ENCODE results near the gene SLC5A11. TPM values are rescaled to one million over a fixed set of nuclear protein-coding genes. Genes with fewer than 3 reads are reported as not detected.

SLC5A11 gene
- total RNA-seq, 1 experiment from 2014 or later: 5.7 TPM

DNA sequence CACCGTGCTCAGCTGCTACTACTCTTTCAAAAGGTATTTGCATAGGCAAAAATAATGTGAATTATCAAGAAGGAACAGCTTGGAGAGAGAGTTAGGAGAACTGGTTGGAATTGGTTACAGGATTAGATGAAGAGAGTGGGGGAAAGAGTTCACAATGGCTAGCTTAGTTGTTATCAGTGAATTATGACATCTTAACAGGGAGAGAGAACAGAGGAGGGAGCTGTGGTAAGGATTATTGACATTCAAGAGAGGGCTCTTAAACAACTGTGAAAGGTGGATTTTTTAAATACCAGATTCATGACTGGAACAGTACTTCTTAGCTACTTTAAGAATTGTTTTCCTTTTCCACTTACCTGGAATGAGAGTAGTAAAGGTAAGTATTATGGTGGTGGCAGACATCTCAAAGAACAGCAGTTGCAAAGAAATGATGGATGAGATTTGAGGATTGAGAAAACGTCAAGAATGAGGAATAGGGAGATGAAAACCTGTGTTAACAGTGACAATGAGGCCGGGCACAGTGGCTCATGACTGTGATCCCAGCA lies 43.9 kb upstream of the SLC5A11 start:
- no peak overlapping the region for H3K4me2 ChIP-seq
- no peak for TF ChIP-seq EZH2 (IDR thresholded peaks at IDR 0.05; ENCODE audit: low read depth)
- TF ChIP-seq, protein P1, sequence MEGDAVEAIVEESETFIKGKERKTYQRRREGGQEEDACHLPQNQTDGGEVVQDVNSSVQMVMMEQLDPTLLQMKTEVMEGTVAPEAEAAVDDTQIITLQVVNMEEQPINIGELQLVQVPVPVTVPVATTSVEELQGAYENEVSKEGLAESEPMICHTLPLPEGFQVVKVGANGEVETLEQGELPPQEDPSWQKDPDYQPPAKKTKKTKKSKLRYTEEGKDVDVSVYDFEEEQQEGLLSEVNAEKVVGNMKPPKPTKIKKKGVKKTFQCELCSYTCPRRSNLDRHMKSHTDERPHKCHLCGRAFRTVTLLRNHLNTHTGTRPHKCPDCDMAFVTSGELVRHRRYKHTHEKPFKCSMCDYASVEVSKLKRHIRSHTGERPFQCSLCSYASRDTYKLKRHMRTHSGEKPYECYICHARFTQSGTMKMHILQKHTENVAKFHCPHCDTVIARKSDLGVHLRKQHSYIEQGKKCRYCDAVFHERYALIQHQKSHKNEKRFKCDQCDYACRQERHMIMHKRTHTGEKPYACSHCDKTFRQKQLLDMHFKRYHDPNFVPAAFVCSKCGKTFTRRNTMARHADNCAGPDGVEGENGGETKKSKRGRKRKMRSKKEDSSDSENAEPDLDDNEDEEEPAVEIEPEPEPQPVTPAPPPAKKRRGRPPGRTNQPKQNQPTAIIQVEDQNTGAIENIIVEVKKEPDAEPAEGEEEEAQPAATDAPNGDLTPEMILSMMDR (conservative IDR thresholded peaks at IDR 0.05): no peak

DNA sequence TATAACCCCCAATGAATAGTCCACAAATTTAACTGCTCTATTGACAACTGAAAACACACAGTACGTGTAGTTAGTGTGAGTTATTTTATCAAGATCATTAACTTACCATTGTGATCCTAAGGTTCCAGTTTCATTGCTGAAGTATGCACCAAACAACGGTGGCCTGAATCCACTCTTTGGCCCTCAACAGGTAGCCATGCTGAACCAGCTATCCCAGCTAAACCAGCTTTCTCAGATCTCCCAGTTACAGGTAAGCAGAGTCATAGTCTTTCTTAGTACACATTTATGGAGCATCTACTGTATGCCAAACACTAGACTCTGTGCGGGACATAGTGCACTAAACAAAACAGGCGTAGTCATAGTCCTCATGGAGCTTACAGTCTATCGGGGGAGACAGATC lies 40.3 kb upstream of the SLC5A11 start:
- Histone ChIP-seq H3K36me3 (ENCODE audit: low read depth) (peaks cover 72% of the 10 kb centered on the region), H3K4me3 (no peak overlapping the region), H3K27me3 (ENCODE audit: insufficient read depth, low read depth) (no peaks in the 10 kb centered on the region), H3K27ac (no peak overlapping the region), H3K4me2 (no peak overlapping the region), H2AFZ (no peak overlapping the region), H4K20me1 (ENCODE audit: insufficient read depth) (no peaks in the 10 kb centered on the region; the same call in none of the 2 replicates), H3K4me1 (replicated peaks; ENCODE audit: insufficient read depth) (no peaks in the 10 kb centered on the region), H3K9me3 (ENCODE audit: insufficient read depth, low read depth) (no peaks in the 10 kb centered on the region), H3K79me2 (ENCODE audit: low read depth) (no peaks in the 10 kb centered on the region), H3F3A (ENCODE audit: insufficient read depth, low read depth) (peaks cover 19% of the 10 kb centered on the region; the same call in 1 of the 2 replicates), H3K9me2 (ENCODE audit: insufficient read depth) (no peaks in the 10 kb centered on the region)
- no peak for TF ChIP-seq EZH2 (IDR thresholded peaks at IDR 0.05; ENCODE audit: low read depth)
- TF ChIP-seq, protein P1 (conservative IDR thresholded peaks at IDR 0.05): no peak
- BruUV-seq (replicated peaks): no TSS peak
- DNase-seq: no peak
- CTCF ChIA-PET: no interaction called here
- intact Hi-C loops (cut with micrococcal nuclease; ENCODE audit: unreplicated experiment): no loop called here
- POLR2A ChIA-PET (ENCODE audit: unreplicated experiment): no interaction called here

More for the DNA sequence above, 43.9 kb upstream of the SLC5A11 start:
- Histone ChIP-seq H4K20me1 (ENCODE audit: insufficient read depth) (no peaks in the 10 kb centered on the region; the same call in none of the 2 replicates), H3K9me3 (ENCODE audit: insufficient read depth, low read depth) (no peaks in the 10 kb centered on the region), H3K27ac (no peak overlapping the region), H3K4me3 (no peak overlapping the region), H3K36me3 (ENCODE audit: low read depth) (peaks cover 71% of the 10 kb centered on the region), H3K79me2 (ENCODE audit: low read depth) (no peaks in the 10 kb centered on the region), H3K4me1 (replicated peaks; ENCODE audit: insufficient read depth) (no peaks in the 10 kb centered on the region), H3K27me3 (ENCODE audit: insufficient read depth, low read depth) (no peaks in the 10 kb centered on the region), H3K9me2 (ENCODE audit: insufficient read depth) (no peaks in the 10 kb centered on the region), H3F3A (ENCODE audit: insufficient read depth, low read depth) (peaks cover 36% of the 10 kb centered on the region; the same call in 1 of the 2 replicates), H2AFZ (no peak overlapping the region)
- ChIA-PET CTCF (no interaction called here), POLR2A (ENCODE audit: unreplicated experiment) (no interaction called here)
- intact Hi-C loops (cut with micrococcal nuclease; ENCODE audit: unreplicated experiment): loop anchor here (5.0 kb wide), 1 partner anchor 235 kb away; no protein-coding TSS in a partner anchor
- no TSS peak for BruUV-seq (replicated peaks)
- DNase-seq: no peak

DNA sequence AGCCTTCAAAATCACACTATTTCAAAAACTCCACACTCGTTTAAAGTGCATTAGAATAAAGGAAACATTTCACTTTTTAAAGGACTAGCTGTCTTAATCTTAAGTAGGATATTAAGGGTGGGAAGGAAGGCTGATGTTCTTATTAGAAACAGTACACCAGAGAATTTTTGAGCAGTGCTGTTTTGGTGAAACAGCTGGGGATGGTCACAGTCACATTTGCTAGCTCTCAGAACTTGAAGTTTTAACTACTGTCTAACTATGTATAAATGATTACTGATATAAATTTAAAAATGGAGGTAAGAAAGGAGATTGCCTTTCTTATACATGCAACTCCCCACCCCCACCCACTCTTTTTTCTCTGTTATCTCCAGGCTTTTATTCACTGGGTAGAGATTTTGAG lies 38.5 kb upstream of the SLC5A11 start:
- no TSS peak for BruUV-seq (replicated peaks)
- TF ChIP-seq, protein P1 (conservative IDR thresholded peaks at IDR 0.05): no peak
- no peak for TF ChIP-seq EZH2 (IDR thresholded peaks at IDR 0.05; ENCODE audit: low read depth)
- H3K36me3 ChIP-seq (ENCODE audit: low read depth): peaks cover 66% of the 10 kb centered on the region; the same call in 1 of the 2 replicates
- DNase-seq: no peak
- CTCF ChIA-PET: interaction anchor here (0.5 to 0.6 kb wide), 2 partner anchors 32 to 34 kb away, joined by 3 to 6 read pairs; no protein-coding TSS in a partner anchor
- no peaks in the 10 kb centered on the region for H3K4me1 ChIP-seq (replicated peaks; ENCODE audit: insufficient read depth)
- H2AFZ ChIP-seq: no peak overlapping the region
- no peaks in the 10 kb centered on the region for H3K79me2 ChIP-seq (ENCODE audit: low read depth)
- no peaks in the 10 kb centered on the region for H3K27me3 ChIP-seq (ENCODE audit: insufficient read depth, low read depth)
- H3K27ac ChIP-seq: no peak overlapping the region
- no peaks in the 10 kb centered on the region; the same call in 1 of the 2 replicates for H4K20me1 ChIP-seq (ENCODE audit: insufficient read depth)
- H3F3A ChIP-seq (ENCODE audit: insufficient read depth, low read depth): peaks cover 16% of the 10 kb centered on the region; the same call in 1 of the 2 replicates
- H3K9me2 ChIP-seq (ENCODE audit: insufficient read depth): no peaks in the 10 kb centered on the region
- intact Hi-C loops (cut with micrococcal nuclease; ENCODE audit: unreplicated experiment): no loop called here
- H3K4me3 ChIP-seq: no peak overlapping the region
- H3K4me2 ChIP-seq: no peak overlapping the region
- POLR2A ChIA-PET (ENCODE audit: unreplicated experiment): interaction anchor here (0.6 kb wide), 1 partner anchor 34 kb away, joined by 3 read pairs; no protein-coding TSS in a partner anchor
- no peaks in the 10 kb centered on the region for H3K9me3 ChIP-seq (ENCODE audit: insufficient read depth, low read depth)
